AML-193 (cell line): ENCODE data around the gene OAS1.

Experiments
- DNase-seq, 2 experiments: peaks; one replicate each; lab custom pipeline; 2025; lab: John Stamatoyannopoulos, UW

OAS1 gene

DNA sequence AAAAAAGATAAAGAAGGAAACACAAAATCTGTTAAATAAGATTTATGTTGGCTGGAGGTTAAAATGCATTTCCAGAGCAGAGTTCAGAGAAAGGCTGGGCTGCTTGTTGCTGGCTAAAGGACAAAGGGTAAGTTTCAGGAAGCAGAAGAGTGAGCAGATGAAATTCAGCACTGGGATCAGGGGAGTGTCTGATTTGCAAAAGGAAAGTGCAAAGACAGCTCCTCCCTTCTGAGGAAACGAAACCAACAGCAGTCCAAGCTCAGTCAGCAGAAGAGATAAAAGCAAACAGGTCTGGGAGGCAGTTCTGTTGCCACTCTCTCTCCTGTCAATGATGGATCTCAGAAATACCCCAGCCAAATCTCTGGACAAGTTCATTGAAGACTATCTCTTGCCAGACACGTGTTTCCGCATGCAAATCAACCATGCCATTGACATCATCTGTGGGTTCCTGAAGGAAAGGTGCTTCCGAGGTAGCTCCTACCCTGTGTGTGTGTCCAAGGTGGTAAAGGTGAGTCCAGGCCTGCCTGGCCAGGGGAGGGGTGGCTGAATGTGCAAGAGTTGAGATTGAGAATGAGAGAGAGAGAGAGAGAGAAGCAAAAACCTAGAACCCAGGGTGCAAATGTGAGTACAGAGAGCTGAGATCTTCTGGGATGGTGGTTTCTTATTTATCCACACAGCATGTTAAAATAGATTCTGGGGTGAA is at the start of gene OAS1:
Gene OAS1 (plus strand): TSS at position 251 of the 703 bp plus-strand sequence. CDS start 78 bp downstream, at position 329.
- DNase-seq, result peak; percentile 65 to 77

DNA sequence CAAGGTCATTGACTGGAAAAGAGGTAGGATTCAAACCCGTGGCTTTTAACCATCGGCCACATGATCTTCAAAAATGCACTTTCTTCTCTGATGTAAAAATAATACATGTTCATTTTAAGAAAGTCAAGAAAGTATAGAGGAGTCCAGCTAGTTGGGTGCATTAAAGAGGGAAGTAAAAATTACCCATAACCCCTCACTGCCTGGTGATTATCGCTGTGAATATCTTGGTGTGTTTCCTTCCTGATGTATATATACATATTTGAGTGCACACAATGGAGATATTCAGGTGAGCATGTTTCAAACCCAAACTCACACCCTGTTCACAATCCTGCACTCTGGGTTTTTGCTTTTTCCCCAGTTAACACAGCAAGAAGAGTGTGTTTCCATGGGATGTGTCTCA is 47.5 kb upstream of the OAS1 start:
- DNase-seq, result no peak

DNA sequence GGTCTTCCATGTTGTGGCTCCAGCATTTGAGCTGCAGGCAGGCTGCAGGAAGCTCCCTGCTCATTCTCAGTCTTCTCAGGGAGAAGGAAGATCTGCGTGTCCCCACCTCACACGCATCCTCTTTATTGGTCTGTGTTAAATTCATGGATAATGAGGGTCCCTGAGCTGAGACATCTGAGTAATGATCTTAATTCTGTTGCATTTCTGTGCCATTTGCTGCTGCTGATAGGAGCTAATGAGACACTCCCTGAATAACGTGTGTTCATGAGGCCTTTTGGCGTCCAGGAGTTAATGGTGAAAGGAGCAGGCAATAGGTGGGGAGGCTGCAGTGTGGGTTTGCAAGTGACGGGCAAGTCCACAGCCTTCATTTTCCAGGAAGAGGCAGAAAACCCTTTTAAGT is 46.6 kb upstream of the OAS1 start:
- no peak for DNase-seq

DNA sequence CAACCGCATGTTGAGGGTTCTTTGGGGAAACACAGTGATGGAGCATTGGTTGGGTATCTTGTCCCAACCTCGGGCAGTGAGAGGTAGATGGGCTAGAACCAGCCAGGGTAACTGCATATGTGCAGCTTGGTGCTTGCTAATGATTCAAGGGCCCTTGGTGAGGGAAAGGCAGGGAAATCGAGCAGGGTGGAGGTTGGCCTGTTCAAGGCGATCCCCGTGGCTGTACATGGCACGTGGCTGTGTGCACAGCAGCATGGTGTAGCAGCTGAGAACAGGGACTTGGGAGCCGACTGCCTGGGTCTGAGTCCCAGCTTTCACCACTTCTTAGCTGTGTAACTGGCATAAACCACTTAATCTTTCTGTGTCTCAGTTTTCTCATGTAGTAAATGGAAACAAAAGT is 45.5 kb upstream of the OAS1 start:
- no peak for DNase-seq

DNA sequence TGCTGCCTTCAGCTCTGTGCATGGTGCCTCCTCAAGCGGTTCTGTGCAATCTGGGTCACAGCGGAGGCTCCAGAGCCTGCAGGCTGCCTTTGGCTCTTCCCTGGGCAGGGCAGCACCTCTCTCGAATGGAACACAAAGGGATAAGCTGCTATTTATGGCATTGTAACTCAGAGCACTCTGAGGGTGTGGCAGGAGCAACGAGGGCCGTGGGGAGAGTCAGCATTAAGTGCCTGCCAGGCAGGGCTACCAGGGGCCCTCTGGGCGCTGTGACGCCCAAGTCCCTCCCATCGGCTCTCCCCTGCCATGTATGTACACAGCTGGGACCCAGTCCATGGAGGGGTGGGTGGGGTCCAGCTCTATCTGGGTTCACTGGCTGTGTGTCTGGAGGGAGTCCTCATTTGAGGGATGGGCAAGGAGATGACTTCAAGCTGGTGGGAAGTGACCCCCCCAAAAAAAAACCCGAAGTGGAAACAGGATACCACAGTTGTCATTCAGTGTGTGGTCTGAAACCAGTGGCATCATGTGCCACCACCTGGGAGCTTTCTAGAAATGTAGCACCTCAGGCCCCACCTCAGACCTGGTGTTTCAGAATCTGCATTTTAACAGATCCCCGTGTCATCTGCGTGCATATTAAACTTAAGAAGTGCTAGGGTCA is 44.0 kb upstream of the OAS1 start:
- DNase-seq, result no peak

GRCh38 chr12:112868459-112869041 is 38.2 kb upstream of the OAS1 start:
- DNase-seq, result peak in 1 of 2 experiments; percentile 1

- no peak for DNase-seq
Measured at GRCh38 chr12:112869091-112869490, 37.7 kb upstream of the OAS1 start.

GRCh38 chr12:112869778-112870177 is 37.0 kb upstream of the OAS1 start:
- DNase-seq, result no peak

GRCh38 chr12:112870267-112870980 is 36.3 kb upstream of the OAS1 start:
- DNase-seq, result peak; percentile 39 to 53

DNA sequence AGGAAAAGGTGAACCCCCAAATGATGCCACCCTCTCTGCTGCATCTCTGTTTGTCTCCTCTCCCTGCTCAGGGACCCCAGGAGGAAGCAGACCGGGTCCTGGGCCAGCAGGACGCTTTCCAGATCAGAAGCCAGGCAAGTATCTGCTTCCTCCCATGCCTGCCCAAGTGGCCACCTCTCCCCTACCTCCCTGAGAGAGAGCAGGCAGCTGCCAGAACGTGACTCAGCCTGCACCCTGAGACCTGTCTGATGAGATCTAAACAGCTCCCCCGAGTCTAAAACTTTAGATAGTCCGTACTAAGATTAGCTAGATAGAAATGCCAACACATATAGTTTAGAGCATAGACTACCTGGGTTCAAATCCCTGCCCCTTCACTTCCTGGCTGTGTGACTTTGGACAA is 31.2 kb upstream of the OAS1 start:
- no peak for DNase-seq

DNA sequence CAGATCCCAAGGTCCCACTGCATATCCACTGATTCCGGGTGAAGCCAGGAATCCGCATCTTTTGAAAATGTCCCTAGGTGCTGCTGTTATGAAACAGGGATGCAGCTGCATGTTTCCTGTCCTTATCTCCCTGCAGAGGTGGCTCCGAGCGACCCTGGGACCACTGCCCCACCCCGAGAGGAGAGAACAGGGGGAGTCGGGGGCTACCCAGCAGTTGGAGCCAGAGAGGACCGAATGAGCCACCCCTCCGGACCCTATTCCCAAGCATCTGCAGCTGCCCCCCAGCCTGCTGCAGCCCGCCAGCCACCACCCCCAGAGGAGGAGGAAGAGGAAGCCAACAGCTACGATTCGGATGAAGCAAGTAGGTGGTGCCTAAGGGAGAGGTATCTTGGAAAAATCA is 30.3 kb upstream of the OAS1 start:
- DNase-seq, result no peak

DNA sequence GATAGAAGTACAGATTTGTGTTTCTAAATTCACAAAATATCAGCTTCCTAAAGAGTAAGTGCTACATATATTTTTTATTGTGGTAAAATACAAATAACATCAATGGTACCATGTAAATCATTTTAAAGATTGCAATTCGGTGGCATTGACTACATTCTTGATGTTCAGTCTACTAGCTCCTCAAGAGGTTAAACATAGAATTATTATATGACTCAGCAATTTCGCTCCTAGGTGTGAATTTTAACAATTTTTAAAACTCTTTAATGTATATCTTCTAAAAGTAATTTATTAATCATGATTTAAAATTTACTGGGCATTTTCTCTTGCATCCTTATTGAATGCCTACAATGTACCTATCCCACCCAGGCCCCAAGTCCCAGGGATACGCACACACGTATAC is 29.8 kb upstream of the OAS1 start:
- DNase-seq, result no peak

DNA sequence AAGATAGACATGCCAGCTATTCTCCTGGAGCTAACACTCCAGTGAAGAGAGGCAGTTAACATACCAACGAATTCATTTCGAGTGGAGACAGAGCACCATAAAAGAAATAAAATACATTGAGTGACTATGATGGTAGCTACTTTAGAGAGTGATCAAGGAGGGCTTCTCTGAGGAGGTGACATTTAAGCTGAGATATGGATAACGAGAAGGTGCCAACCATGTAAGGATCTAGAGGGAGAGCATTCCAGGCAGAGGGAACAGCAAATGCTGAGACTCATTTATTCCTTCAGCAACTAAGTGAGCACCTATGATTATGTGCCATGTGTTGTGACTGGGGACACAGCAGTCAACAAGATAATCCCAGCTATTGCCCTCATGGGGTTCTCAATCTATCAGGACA is 28.3 kb upstream of the OAS1 start:
- DNase-seq, result no peak

DNA sequence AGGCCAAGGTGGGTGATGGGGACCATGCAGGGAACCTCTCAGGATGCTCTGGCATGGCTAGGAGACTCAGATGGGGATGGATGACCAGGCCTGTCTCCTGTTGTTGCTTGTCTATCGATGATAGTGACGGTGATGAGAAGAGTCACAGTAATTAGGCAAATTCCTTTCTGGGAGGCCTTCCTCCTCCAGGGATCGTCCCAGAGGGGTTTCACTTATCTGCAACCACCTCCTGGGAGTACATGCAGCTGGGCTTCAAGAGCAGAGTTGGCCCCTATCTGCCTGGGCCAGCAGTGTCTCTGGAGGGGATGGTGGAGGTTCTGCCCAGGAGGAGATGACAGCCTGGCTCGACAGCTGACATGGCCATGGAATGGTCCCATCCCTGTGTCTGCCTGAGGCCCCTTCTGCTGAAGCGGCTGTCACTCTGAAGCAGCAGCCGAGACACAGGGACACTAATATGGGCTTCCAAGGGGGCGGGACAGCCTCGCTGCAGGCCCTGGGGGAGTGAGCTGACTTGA is 27.5 kb upstream of the OAS1 start:
- DNase-seq, result no peak

- DNase-seq, result no peak
Measured at GRCh38 chr12:112881602-112882001, 25.2 kb upstream of the OAS1 start.

- peak; percentile 8 to 23 for DNase-seq
Measured at GRCh38 chr12:112885236-112885635, 21.5 kb upstream of the OAS1 start.

DNA sequence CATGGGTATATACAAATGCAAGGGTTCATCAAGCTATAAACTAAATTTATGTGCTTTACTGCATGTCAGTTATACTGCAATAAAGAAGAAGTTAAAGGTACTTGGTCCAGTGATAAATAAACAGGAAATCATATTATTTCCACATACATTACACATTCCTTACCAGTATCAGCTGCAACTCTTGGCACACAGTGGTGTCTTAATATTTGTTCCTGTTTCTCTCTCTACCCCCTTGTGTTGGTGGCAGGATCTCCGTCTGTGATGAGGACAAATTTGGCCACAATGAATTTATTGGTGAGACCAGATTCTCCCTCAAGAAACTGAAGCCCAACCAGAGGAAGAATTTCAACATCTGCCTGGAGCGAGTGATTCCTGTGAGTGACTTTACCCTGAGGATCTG is 19.2 kb upstream of the OAS1 start:
- peak; percentile 28 to 33 for DNase-seq

DNA sequence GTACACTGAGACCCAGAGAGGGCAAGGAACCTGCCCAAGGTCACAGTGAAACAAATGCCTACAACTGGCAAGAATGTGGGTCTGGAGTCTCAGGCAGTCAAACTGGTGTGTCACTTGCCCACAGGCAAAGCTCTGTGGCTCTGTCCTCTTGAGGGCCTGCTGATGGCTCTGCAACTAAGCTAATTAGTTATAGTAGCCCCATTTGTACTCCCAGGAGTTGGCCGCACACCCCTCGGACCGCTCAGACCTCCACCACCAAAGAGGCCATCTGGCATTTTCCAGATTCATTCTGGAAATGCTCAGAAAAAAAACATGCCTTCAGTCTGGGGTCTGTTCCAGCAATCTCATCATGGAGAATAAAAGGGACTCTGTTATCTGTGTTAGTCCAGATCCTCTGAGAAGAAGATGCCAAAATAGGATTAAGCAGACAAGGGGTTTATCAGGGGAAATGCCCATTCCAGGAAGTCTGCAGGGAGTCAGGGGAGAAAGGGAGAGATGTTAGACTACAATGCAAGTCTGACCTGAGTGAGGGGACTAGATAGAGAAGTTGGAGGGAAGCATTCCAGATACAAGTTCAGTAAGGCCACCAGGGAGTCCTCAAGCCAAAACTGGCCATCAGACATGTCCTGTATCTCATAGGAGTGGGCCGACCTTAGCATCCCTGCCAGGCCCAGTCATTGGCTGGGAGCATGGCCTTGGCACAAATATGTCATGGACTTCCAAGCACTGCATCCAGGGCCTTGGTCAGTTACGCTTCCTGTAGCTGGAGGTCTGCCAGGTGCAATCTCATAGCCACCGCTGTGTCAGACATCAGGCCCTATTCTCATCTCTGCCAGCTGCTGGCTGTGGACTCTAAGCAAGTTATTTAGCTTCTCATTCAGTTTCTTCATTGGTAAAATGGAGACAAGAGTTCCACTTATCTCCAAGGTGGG is 15.4 kb upstream of the OAS1 start:
- no peak for DNase-seq

GRCh38 chr12:112892856-112893255 is 13.9 kb upstream of the OAS1 start:
- no peak for DNase-seq

DNA sequence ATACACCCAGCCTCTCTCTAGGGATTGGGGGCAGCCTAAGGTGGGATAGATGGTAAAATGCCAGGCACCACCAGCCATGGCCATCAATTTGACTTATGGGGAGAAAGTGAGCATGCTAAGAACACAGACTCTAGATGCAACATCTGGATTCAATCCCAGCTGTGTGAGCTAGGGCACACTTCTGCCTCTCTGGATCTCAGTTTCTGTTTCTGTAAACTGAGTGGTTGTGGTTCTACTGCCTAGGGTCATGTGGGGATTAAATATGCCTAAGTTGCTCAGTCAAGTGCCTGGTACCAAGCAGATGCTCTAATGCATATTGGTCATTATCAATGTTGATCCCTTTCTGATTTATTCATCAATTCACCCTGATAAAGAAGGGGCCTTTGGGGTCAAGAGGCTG is 12.6 kb upstream of the OAS1 start:
- no peak for DNase-seq

DNA sequence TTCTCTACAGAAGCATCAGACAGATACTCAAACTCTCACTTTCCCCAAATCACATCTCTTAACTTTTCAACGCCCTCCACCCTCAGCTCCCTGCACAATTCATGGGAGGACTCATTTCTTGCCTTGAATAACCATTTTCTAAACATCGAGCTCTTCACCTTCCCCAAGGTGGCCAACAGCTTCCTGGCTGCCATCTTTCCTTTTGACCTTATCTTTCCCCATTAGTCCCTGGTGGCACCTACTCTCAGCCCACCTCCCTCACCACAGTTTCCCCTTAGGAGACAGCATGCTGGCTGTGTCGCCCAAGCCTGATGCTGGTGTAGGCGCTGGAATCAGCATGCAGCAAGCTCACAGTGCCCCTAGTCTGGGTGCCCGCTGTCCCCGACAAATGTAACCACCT is 8.4 kb upstream of the OAS1 start:
- no peak for DNase-seq
